Suppressor macrophage (primary cell): ENCODE data around the gene ZNF723.
"Not testable (repeated sequence)": the region's sequence is repeated elsewhere in the genome, so short reads cannot be mapped to it uniquely, and the experiment has no call there.

ENCODE experiments used
- DNase-seq, 4 experiments: peaks; one replicate each; pipeline ENCODE4 v3.0.0-alpha.2; 2020 to 2022
- total RNA-seq, 17 experiments: gene quantifications; one replicate each; lab custom pipeline; 2026; ENCODE audit warnings: mixed read lengths in 6 of 17, inconsistent platforms in 3 of 17; lab: John Stamatoyannopoulos, UW

ZNF723 gene
- 0 to 0.77 (median 0) reads per million in 17 experiments for total RNA-seq

- no peak for DNase-seq
Measured at GRCh38 chr19:22832031-22832762, at the start of gene ZNF723. Gene ZNF723 (plus strand): TSS chr19:22832291. CDS start chr19:22832380, 89 bp downstream.

GRCh38 chr19:22783651-22784410 is 48.3 kb upstream of the ZNF723 start, which contains the start of gene ZNF99:
Gene ZNF99 (minus strand): TSS chr19:22784151. CDS start chr19:22784016, 135 bp downstream.
- peak in 1 of 4 experiments; percentile 0 for DNase-seq

- not testable (repeated sequence) for DNase-seq
Measured at GRCh38 chr19:22792863-22793262, 39.2 kb upstream of the ZNF723 start.

- no peak for DNase-seq
Measured at GRCh38 chr19:22797040-22797439, 35.1 kb upstream of the ZNF723 start.

- DNase-seq, result no peak
Measured at GRCh38 chr19:22806418-22806817, 25.7 kb upstream of the ZNF723 start.

GRCh38 chr19:22807061-22807835 is 24.8 kb upstream of the ZNF723 start:
- no peak for DNase-seq

- DNase-seq, result no peak
Measured at GRCh38 chr19:22814124-22814523, 18.0 kb upstream of the ZNF723 start.

GRCh38 chr19:22831211-22831610 is 880 bp upstream of the ZNF723 start:
- no peak for DNase-seq

GRCh38 chr19:22857713-22858320 is 25.7 kb downstream of the ZNF723 start:
- not testable (repeated sequence) for DNase-seq

- DNase-seq, result peak; percentile 5 to 24 (median 15)
Measured at GRCh38 chr19:22882797-22883196, 50.7 kb downstream of the ZNF723 start.

- no peak for DNase-seq
Measured at GRCh38 chr19:22893855-22894270, 61.8 kb downstream of the ZNF723 start.

GRCh38 chr19:22901431-22902130 is 69.5 kb downstream of the ZNF723 start:
- DNase-seq, result no peak
